B cell (primary cell): Measurements from ENCODE around the gene IQCB1. TPM values are rescaled to one million over a fixed set of nuclear protein-coding genes. Genes with fewer than 3 reads are reported as not detected.

Experiments used
- ATAC-seq: fragments of 200-7000 bp; cut with Tn5 transposase; one replicate; pipeline ENCODE4 v1.10.0; 2021; ENCODE audit warnings: low read depth, mild to moderate bottlenecking, moderate number of reproducible peaks, moderate library complexity
- CTCF ChIA-PET: fragments of 350-600 bp; sonication (Branson Sonifier 250); formaldehyde crosslinking; loops from one replicate; lab custom pipeline; 2021; ENCODE audit warnings: antibody characterized with exemption, inconsistent platforms; lab: Charles Lee
- POLR2A ChIA-PET: fragments of 350-600 bp; sonication (Branson Sonifier 250); formaldehyde crosslinking; loops from one replicate; lab custom pipeline; 2021; ENCODE audit warnings: antibody characterized with exemption; lab: Charles Lee
- DNase-seq: peaks from one replicate; pipeline ENCODE4 v3.0.0; 2013
- H2AFZ ChIP-seq: 2 replicates; pipeline ENCODE4 v1.6.1; 2012; ENCODE audit warnings: mild to moderate bottlenecking, low read depth, low read length; ENCODE audit not compliant: insufficient read depth, poor library complexity, severe bottlenecking
- H3K27ac ChIP-seq, 2 donors: 1 replicate in 1 of 2; 2 replicates in 1 of 2; pipeline ENCODE4 v1.5.1; 2012 to 2013; ENCODE audit warnings: low read length in 2 of 2, mild to moderate bottlenecking in 2 of 2, moderate library complexity in 1 of 2
- H3K27me3 ChIP-seq, 4 experiments: fragments of 200-600 bp in 1 of 4; sonication (generic) in 1 of 4; replicated peaks in 1 of 4; 1 replicate in 2 of 4; 2 replicates in 2 of 4; pipeline versions ENCODE4 v1.6.1 to v1.7.0; 2013 to 2016; ENCODE audit warnings: low read length in 3 of 4, mild to moderate bottlenecking in 2 of 4, mixed read lengths in 1 of 4, moderate library complexity in 1 of 4; ENCODE audit not compliant: insufficient read depth in 4 of 4, control insufficient read depth in 3 of 4; ENCODE audit errors: control extremely low read depth in 1 of 4
- H3K36me3 ChIP-seq, 2 experiments: replicated peaks in 1 of 2; 1 replicate in 1 of 2; 2 replicates in 1 of 2; pipeline versions ENCODE4 v1.6.1 to v1.7.1; 2013; ENCODE audit warnings: low read length in 1 of 2; ENCODE audit not compliant: insufficient read depth in 2 of 2, control insufficient read depth in 1 of 2; ENCODE audit errors: control extremely low read depth in 1 of 2, extremely low read depth in 1 of 2
- H3K4me1 ChIP-seq, 2 donors: fragments of 200-600 bp in 1 of 2; sonication (generic) in 1 of 2; 1 replicate in 1 of 2; 2 replicates in 1 of 2; pipeline versions ENCODE4 v1.5.1 to v1.6.1; 2013 to 2017; ENCODE audit warnings: low read length in 2 of 2; ENCODE audit not compliant: control insufficient read depth in 2 of 2, insufficient read depth in 2 of 2
- H3K4me2 ChIP-seq: replicated peaks from 2 replicates; pipeline ENCODE3; 2012; ENCODE audit warnings: mild to moderate bottlenecking, low read depth, low read length; ENCODE audit not compliant: poor library complexity, severe bottlenecking
- H3K4me3 ChIP-seq, 5 experiments: fragments of 200-600 bp in 1 of 5; sonication (generic) in 1 of 5; 1 replicate in 3 of 5; 2 replicates in 2 of 5; pipeline versions ENCODE4 v1.5.1 to v1.7.0; 2011 to 2016; ENCODE audit warnings: low read length in 4 of 5, mild to moderate bottlenecking in 4 of 5, low read depth in 2 of 5, control low read depth in 1 of 5, moderate library complexity in 1 of 5; ENCODE audit not compliant: insufficient read depth in 1 of 5; ENCODE audit errors: control extremely low read depth in 1 of 5, extremely low read depth in 1 of 5
- H3K79me2 ChIP-seq: fragments of 200-600 bp; sonication (generic); one replicate; pipeline ENCODE4 v1.6.0; 2016; ENCODE audit warnings: low read length; ENCODE audit not compliant: control insufficient read depth, insufficient read depth
- H3K9ac ChIP-seq: fragments of 200-600 bp; sonication (generic); 2 replicates; pipeline ENCODE4 v1.6.1; 2017; ENCODE audit warnings: mild to moderate bottlenecking, low read length, moderate library complexity
- H3K9me3 ChIP-seq, 3 donors: one replicate each; pipeline versions ENCODE4 v1.6.1 to v1.7.1; 2013; ENCODE audit warnings: low read length in 2 of 3; ENCODE audit not compliant: control insufficient read depth in 2 of 3, insufficient read depth in 1 of 3; ENCODE audit errors: control extremely low read depth in 1 of 3
- H4K20me1 ChIP-seq: 2 replicates; pipeline ENCODE4 v1.6.0; 2012; ENCODE audit warnings: mild to moderate bottlenecking, low read length; ENCODE audit not compliant: insufficient read depth, control insufficient read depth, poor library complexity, severe bottlenecking
- H3K27ac Mint-ChIP-seq: one replicate; pipeline ENCODE4 v1.8.0; 2021; ENCODE audit warnings: mixed read lengths
- H3K27me3 Mint-ChIP-seq: one replicate; pipeline ENCODE4 v1.8.0; 2021; ENCODE audit warnings: mixed read lengths
- H3K4me1 Mint-ChIP-seq: one replicate; pipeline ENCODE4 v1.8.0; 2021; ENCODE audit warnings: mixed read lengths
- H3K4me3 Mint-ChIP-seq: one replicate; pipeline ENCODE4 v1.8.0; 2021; ENCODE audit warnings: mixed read lengths
- H3K9me3 Mint-ChIP-seq: one replicate; pipeline ENCODE4 v1.8.0; 2022; ENCODE audit warnings: mixed read lengths; ENCODE audit not compliant: insufficient read depth
- CTCF ChIP-seq: fragments of 200-600 bp; IDR thresholded peaks from one replicate; pipeline ENCODE4 v1.8.0; 2022; ENCODE audit warnings: antibody characterized with exemption, mild to moderate bottlenecking
- EZH2 ChIP-seq: IDR thresholded peaks from 2 replicates; pipeline ENCODE4 v1.6.1; 2012; ENCODE audit warnings: borderline replicate concordance, low read depth, mild to moderate bottlenecking, moderate library complexity, low read length; ENCODE audit not compliant: insufficient read depth, poor library complexity, severe bottlenecking
- WGBS: methylation state at CpG from one replicate; pipeline ENCODE4 v1.1.5; 2013; ENCODE audit warnings: missing lambda C conversion rate; ENCODE audit not compliant: insufficient coverage; 5-methylcytosine and 5-hydroxymethylcytosine counted together
- intact Hi-C: fragments of 100-400 bp; cut with micrococcal nuclease; formaldehyde crosslinking; loops from one replicate; pipeline ENCODE4 v1.10.0; 2022
- polyA plus RNA-seq: library from polyadenylated mRNA; depleted of rRNA; stranded (reverse); fragments of >200 nt; gene quantifications from 2 replicates; pipeline ENCODE4 v1.2.3, GENCODE V29; 2012
- total RNA-seq, 2 donors: library from RNA; stranded (reverse); fragments of 120-200 nt in 1 of 2; gene quantifications; 1 replicate in 1 of 2; 2 replicates in 1 of 2; pipeline versions ENCODE4 v1.2.3 to v1.2.4, GENCODE V29; 2013 to 2022

The IQCB1 gene
- total and polyA plus RNA-seq, 2 donors (not counting 1 experiment from before 2014, with no cell fraction given): 32.0 to 54.6 TPM

GRCh38 chr3:121836064-121836463 is 1.2 kb upstream of the IQCB1 start:
- Histone ChIP-seq H3K4me2 (peak overlapping the region; percentile 88), H2AFZ (peak overlapping the region; percentile 81), H3K27ac (peak overlapping the region; percentile 37 to 94), H3K9me3 (peaks cover 0 to 4% (median 0%) of the 10 kb centered on the region in 3 donors), H4K20me1 (peaks cover 20% of the 10 kb centered on the region), H3K36me3 (peaks cover 8 to 43% of the 10 kb centered on the region in 2 experiments), H3K9ac (peak overlapping the region; percentile 98), H3K79me2 (peaks cover 100% of the 10 kb centered on the region), H3K27me3 (no peaks in the 10 kb centered on the region), H3K4me1 (peaks cover 22 to 40% of the 10 kb centered on the region in 2 donors), H3K4me3 (peak overlapping the region; percentile 55 to 97 (median 94))
- ATAC-seq (no peak), DNase-seq (peak; percentile 45)
- Mint-ChIP-seq H3K9me3 (no peaks in the 10 kb centered on the region), H3K27ac (peak overlapping the region; percentile 88), H3K4me3 (peak overlapping the region; percentile 89), H3K4me1 (peaks cover 60% of the 10 kb centered on the region), H3K27me3 (no peaks in the 10 kb centered on the region)
- TF ChIP-seq CTCF (no peak), EZH2 (no peak)
- intact Hi-C loops: loop anchor here (5.0 kb wide), 2 partner anchors 44 to 1366 kb away; partner anchors contain the start of gene SEC22A
- no CpG with 5 or more reads among the region's 4 CpGs for WGBS
- ChIA-PET CTCF (no interaction called here), POLR2A (no interaction called here)

GRCh38 chr3:121835465-121835801 is 573 bp upstream of the IQCB1 start:
- no peaks in the 10 kb centered on the region for H3K27me3 ChIP-seq
- Mint-ChIP-seq H3K9me3 (no peaks in the 10 kb centered on the region), H3K27ac (peak overlapping the region; percentile 88), H3K4me3 (peak overlapping the region; percentile 89), H3K4me1 (peaks cover 64% of the 10 kb centered on the region), H3K27me3 (no peaks in the 10 kb centered on the region)
- H2AFZ ChIP-seq: peak overlapping the region; percentile 81
- H3K36me3 ChIP-seq: peaks cover 8 to 45% of the 10 kb centered on the region in 2 experiments
- no peak for ATAC-seq
- CTCF ChIA-PET: interaction anchor here (1.0 kb wide), 1 partner anchor 27 kb away, joined by 3 read pairs; no protein-coding TSS in a partner anchor
- DNase-seq: no peak
- H3K4me1 ChIP-seq: peaks cover 22 to 46% of the 10 kb centered on the region in 2 donors
- H4K20me1 ChIP-seq: peaks cover 26% of the 10 kb centered on the region
- WGBS: 0% methylated on average over 8 of the region's 11 CpGs
- POLR2A ChIA-PET: interaction anchor here (1.2 kb wide), 1 partner anchor 242 kb away, joined by 6 read pairs; no protein-coding TSS in a partner anchor
- peaks cover 0 to 4% (median 0%) of the 10 kb centered on the region in 3 donors for H3K9me3 ChIP-seq
- peak overlapping the region; percentile 88 for H3K4me2 ChIP-seq
- TF ChIP-seq CTCF (no peak), EZH2 (no peak)
- H3K79me2 ChIP-seq: peaks cover 100% of the 10 kb centered on the region
- H3K4me3 ChIP-seq: peak overlapping the region; percentile 55 to 97 (median 94)
- peak overlapping the region; percentile 37 to 94 for H3K27ac ChIP-seq
- peak overlapping the region; percentile 98 for H3K9ac ChIP-seq
- intact Hi-C loops: loop anchor here (1.0 to 5.0 kb wide), 8 partner anchors 8 to 1367 kb away; partner anchors contain the start of genes FAM162A, GOLGB1, HCLS1 and SEC22A
